Gastroesophageal sphincter (tissue), 4 donors: ENCODE measurements around the gene SMIM14. TPM values are rescaled to one million over a fixed set of nuclear protein-coding genes. Genes with fewer than 3 reads are reported as not detected.
A peak's percentile ranks its signal among the peaks of the same experiment; 100 is the strongest.
"Not testable (repeated sequence)": the region's sequence is repeated elsewhere in the genome, so short reads cannot be mapped to it uniquely, and the experiment has no call there.

ENCODE experiments used
- ATAC-seq: fragments of 150-250 bp; one replicate; pipeline ENCODE4 v1.9.1; 2016; ENCODE audit warnings: mild to moderate bottlenecking, moderate library complexity
- H3K27ac ChIP-seq, 4 donors: fragments of 200-600 bp; sonication (generic) in 3 of 4; 1 replicate in 3 of 4; 2 replicates in 1 of 4; pipeline ENCODE4 v1.5.1; 2016 to 2019
- H3K27me3 ChIP-seq: fragments of 200-600 bp; sonication (generic); one replicate; pipeline ENCODE4 v1.5.1; 2019
- H3K36me3 ChIP-seq, 2 donors: fragments of 200-600 bp; sonication (generic); one replicate each; pipeline ENCODE4 v1.5.1; 2019; ENCODE audit warnings: control low read depth in 1 of 2
- H3K4me1 ChIP-seq, 3 donors: fragments of 200-600 bp; sonication (generic); 1 replicate in 2 of 3; 2 replicates in 1 of 3; pipeline ENCODE4 v1.5.1; 2016 to 2019; ENCODE audit warnings: control low read depth in 2 of 3
- H3K4me3 ChIP-seq, 2 donors: fragments of 200-600 bp; sonication (generic); one replicate each; pipeline ENCODE4 v1.5.1; 2019; ENCODE audit warnings: mild to moderate bottlenecking in 1 of 2, moderate library complexity in 1 of 2
- H3K9me3 ChIP-seq, 3 donors: fragments of 200-600 bp; sonication (generic); one replicate each; pipeline ENCODE4 v1.5.1; 2017 to 2019; ENCODE audit warnings: control low read depth in 2 of 3
- CTCF ChIP-seq, 4 experiments: fragments of 200-600 bp in 2 of 4; fragments of 450-650 bp in 2 of 4; sonication (generic) in 1 of 4; IDR thresholded peaks; one replicate each; pipeline ENCODE4 v1.5.1; 2017 to 2019; ENCODE audit warnings: antibody characterized with exemption in 4 of 4, mild to moderate bottlenecking in 2 of 4, moderate library complexity in 2 of 4
- EP300 ChIP-seq: sonication (generic); formaldehyde crosslinking; IDR thresholded peaks from one replicate; pipeline ENCODE4 v1.6.1; 2017; ENCODE audit warnings: antibody characterized with exemption, mild to moderate bottlenecking
- POLR2A ChIP-seq, 2 donors: fragments of 450-650 bp; IDR thresholded peaks; one replicate each; pipeline ENCODE4 v1.6.1; 2017; ENCODE audit warnings: antibody characterized with exemption in 2 of 2, mild to moderate bottlenecking in 2 of 2, moderate library complexity in 1 of 2
- POLR2AphosphoS5 ChIP-seq: sonication (generic); formaldehyde crosslinking; IDR thresholded peaks from one replicate; pipeline ENCODE4 v1.6.1; 2017; ENCODE audit warnings: antibody characterized with exemption
- WGBS, 2 donors: methylation state at CpG; one replicate each; pipeline ENCODE4 v1.1.5; 2018; ENCODE audit warnings: low coverage in 1 of 2; 5-methylcytosine and 5-hydroxymethylcytosine counted together
- total RNA-seq, 4 donors: library from RNA; depleted of rRNA; stranded (reverse); fragments of >200 nt; gene quantifications; one replicate each; pipeline ENCODE4 v1.1.0, GENCODE V29; 2016

SMIM14 gene
- total RNA-seq, 4 donors from 2014 or later = 32.9 to 70.4 (median 41.3) TPM

GRCh38 chr4:39510348-39510929, 128.2 kb downstream of the SMIM14 start:
- 87 to 95% methylated on average over 4 to 5 of the region's 5 CpGs for WGBS, 2 donors
- no peaks in the 10 kb centered on the region for H3K27me3 ChIP-seq
- no peak overlapping the region for H3K27ac ChIP-seq
- no peak for ATAC-seq
- H3K4me1 ChIP-seq = no peaks in the 10 kb centered on the region
- TF ChIP-seq CTCF (IDR thresholded peaks at IDR 0.05) = no peak
- TF ChIP-seq EP300 = no peak
- no peak for TF ChIP-seq POLR2A (IDR thresholded peaks at IDR 0.05)
- TF ChIP-seq POLR2AphosphoS5 = no peak
- peaks cover 0 to 93% of the 10 kb centered on the region in 2 donors for H3K36me3 ChIP-seq
- no peak overlapping the region for H3K4me3 ChIP-seq
- no peaks in the 10 kb centered on the region for H3K9me3 ChIP-seq

GRCh38 chr4:39505581-39505980, 133.1 kb downstream of the SMIM14 start:
- H3K4me1 ChIP-seq = no peaks in the 10 kb centered on the region
- H3K27me3 ChIP-seq = no peaks in the 10 kb centered on the region
- TF ChIP-seq EP300 (no peak), POLR2AphosphoS5 (no peak), CTCF (IDR thresholded peaks at IDR 0.05) (no peak), POLR2A (IDR thresholded peaks at IDR 0.05) (no peak)
- peaks cover 6 to 100% of the 10 kb centered on the region in 2 donors for H3K36me3 ChIP-seq
- no peaks in the 10 kb centered on the region for H3K9me3 ChIP-seq
- H3K4me3 ChIP-seq = no peak overlapping the region
- ATAC-seq = peak; percentile 32
- 65 to 100% methylated on average over 1 of the region's 1 CpG for WGBS, 2 donors
- H3K27ac ChIP-seq = no peak overlapping the region

DNA sequence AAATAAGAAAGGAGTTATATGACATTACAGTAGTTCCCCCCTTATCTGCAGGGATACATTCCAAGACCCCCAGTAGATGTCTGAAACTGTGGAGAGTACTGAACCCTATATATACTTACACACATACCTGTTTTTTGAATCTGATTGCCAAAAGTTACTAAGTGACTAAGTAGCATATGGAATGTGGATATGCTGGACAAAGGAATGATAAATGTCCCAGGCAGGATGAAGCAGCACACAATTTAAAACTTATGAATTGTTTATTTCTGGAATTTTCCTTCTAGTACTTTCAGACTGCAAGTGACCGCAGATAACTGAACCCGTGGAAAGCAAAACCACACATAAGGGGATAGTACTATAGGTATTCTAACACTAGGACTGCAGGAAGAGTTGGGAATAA, 134.1 kb downstream of the SMIM14 start:
- Histone ChIP-seq H3K9me3 (no peaks in the 10 kb centered on the region), H3K27me3 (no peaks in the 10 kb centered on the region), H3K4me1 (no peaks in the 10 kb centered on the region), H3K4me3 (no peak overlapping the region), H3K27ac (no peak overlapping the region), H3K36me3 (peaks cover 6 to 100% of the 10 kb centered on the region in 2 donors)
- TF ChIP-seq POLR2A (IDR thresholded peaks at IDR 0.05) (no peak), CTCF (IDR thresholded peaks at IDR 0.05) (no peak), POLR2AphosphoS5 (no peak), EP300 (no peak)
- 61 to 91% methylated on average over 2 of the region's 2 CpGs for WGBS, 2 donors
- ATAC-seq = no peak

- peak overlapping the region in 3 of 4 donors; percentile 6 to 52 (median 37) for H3K27ac ChIP-seq
- H3K27me3 ChIP-seq, H3K4me1 ChIP-seq, H3K9me3 ChIP-seq, H3K4me3 ChIP-seq: not testable (repeated sequence)
- ATAC-seq = peak; percentile 51
- whole genome bisulfite sequencing, 2 donors = 58 to 100% methylated on average over 2 of the region's 4 CpGs
- peaks cover 6 to 98% of the 10 kb centered on the region in 2 donors for H3K36me3 ChIP-seq
These were observed 136.0 kb downstream of the SMIM14 start for GRCh38 chr4:39502664-39503035.

DNA sequence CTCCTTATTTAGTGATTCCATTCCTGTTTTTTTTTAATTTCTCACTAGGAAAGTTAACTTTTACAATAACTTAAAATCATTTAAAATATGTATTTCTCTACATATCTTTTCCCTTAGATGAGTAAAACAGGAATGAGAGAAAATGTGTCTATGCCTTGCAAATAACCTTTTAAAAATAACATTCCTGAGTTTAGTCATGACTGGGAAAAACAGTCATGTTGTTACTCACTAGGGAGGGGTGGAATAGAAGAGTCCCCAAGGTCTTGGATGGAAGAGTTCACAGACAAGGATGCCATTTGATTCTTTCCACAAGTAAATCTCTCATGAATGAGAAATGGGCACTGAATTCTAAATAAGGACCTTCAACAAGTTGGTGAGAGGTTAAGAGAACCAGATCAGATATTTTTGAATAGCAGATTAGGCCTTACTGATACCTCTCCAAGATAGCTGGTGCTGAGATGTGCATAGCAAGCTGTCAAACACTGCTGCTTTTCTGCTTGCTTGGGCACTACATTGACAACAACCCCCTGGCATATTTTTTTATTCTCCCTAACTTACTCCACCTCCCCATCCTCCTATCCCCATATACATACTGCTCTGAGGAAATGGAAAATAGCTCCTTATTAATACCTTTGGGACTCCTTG, 136.5 kb downstream of the SMIM14 start:
- no peak overlapping the region for H3K4me3 ChIP-seq
- H3K27me3 ChIP-seq = no peaks in the 10 kb centered on the region
- TF ChIP-seq POLR2A (IDR thresholded peaks at IDR 0.05) = no peak
- TF ChIP-seq EP300 = no peak
- TF ChIP-seq CTCF (IDR thresholded peaks at IDR 0.05) = no peak
- TF ChIP-seq POLR2AphosphoS5 = no peak
- peak; percentile 76 for ATAC-seq
- no peaks in the 10 kb centered on the region for H3K4me1 ChIP-seq
- H3K9me3 ChIP-seq = no peaks in the 10 kb centered on the region
- peaks cover 6 to 94% of the 10 kb centered on the region in 2 donors for H3K36me3 ChIP-seq
- H3K27ac ChIP-seq = peak overlapping the region in 3 of 4 donors; percentile 9 to 52 (median 37)
